IPS DF 6.9 (cell line): ENCODE data around the gene RTN4.

Experiments
- DNase-seq: peaks from one replicate; pipeline ENCODE4 v3.0.0-alpha.2; 2013; ENCODE audit warnings: low read depth, low spot score
- H3K27ac ChIP-seq: one replicate; pipeline ENCODE4 v1.5.1; 2013; ENCODE audit warnings: low read length, control low read depth
- H3K27me3 ChIP-seq: 2 replicates; pipeline ENCODE4 v1.6.1; 2013; ENCODE audit warnings: mild to moderate bottlenecking, low read length; ENCODE audit not compliant: control insufficient read depth, insufficient read depth
- H3K36me3 ChIP-seq: 2 replicates; pipeline ENCODE4 v1.6.1; 2013; ENCODE audit warnings: low read length; ENCODE audit not compliant: control insufficient read depth, insufficient read depth
- H3K4me1 ChIP-seq: 2 replicates; pipeline ENCODE4 v1.6.1; 2013; ENCODE audit warnings: low read length; ENCODE audit not compliant: control insufficient read depth, insufficient read depth
- H3K4me3 ChIP-seq: 2 replicates; pipeline ENCODE4 v1.5.1; 2013; ENCODE audit warnings: mild to moderate bottlenecking, low read length
- H3K9me3 ChIP-seq: 2 replicates; pipeline ENCODE4 v1.6.1; 2013; ENCODE audit warnings: low read length, inconsistent platforms; ENCODE audit not compliant: control insufficient read depth, insufficient read depth
- WGBS: extraction: QIAGEN DNeasy Blood & Tissue Kit; methylation state at CpG from one replicate; pipeline ENCODE4 v1.1.7; 2013; ENCODE audit warnings: mixed read lengths, missing lambda C conversion rate; ENCODE audit not compliant: insufficient read length, insufficient coverage; 5-methylcytosine and 5-hydroxymethylcytosine counted together

RTN4 gene

DNA sequence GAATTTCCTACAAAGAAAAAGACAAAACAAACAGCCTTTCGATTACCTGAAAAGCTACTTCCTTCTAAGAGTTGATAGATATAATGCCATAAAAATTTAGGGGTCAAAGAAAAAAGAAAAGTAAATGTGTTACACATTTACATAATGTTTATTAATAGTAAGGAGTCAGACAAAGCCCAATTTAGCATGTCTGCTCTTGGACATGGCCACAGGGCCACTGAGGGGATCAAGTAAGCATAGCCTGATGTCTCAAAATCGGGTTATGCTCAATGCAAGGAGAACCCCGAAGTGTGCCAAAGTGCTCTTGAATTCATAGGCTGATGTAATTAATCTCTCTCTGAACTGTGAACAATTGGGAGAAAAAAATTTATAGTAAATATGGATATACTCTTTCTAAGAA, 61.6 kb downstream of the RTN4 start:
- no peak overlapping the region for H3K4me3 ChIP-seq
- no peaks in the 10 kb centered on the region for H3K9me3 ChIP-seq
- no peaks in the 10 kb centered on the region for H3K27me3 ChIP-seq
- no CpG with 5 or more reads among the region's 3 CpGs for WGBS
- no peaks in the 10 kb centered on the region for H3K36me3 ChIP-seq
- H3K27ac ChIP-seq = no peak overlapping the region
- no peak for DNase-seq
- no peaks in the 10 kb centered on the region for H3K4me1 ChIP-seq

GRCh38 chr2:54986264-54986663, 64.0 kb downstream of the RTN4 start:
- Histone ChIP-seq H3K36me3 (no peaks in the 10 kb centered on the region), H3K27me3 (no peaks in the 10 kb centered on the region), H3K27ac (no peak overlapping the region), H3K4me1 (no peaks in the 10 kb centered on the region), H3K4me3 (no peak overlapping the region), H3K9me3 (no peaks in the 10 kb centered on the region)
- no peak for DNase-seq
- no CpG with 5 or more reads among the region's 3 CpGs for WGBS

- Histone ChIP-seq H3K4me1 (no peaks in the 10 kb centered on the region), H3K36me3 (no peaks in the 10 kb centered on the region), H3K27me3 (no peaks in the 10 kb centered on the region), H3K9me3 (no peaks in the 10 kb centered on the region), H3K27ac (no peak overlapping the region), H3K4me3 (no peak overlapping the region)
- no peak for DNase-seq
Measured at GRCh38 chr2:54984476-54984875, 65.8 kb downstream of the RTN4 start.

- DNase-seq = no peak
- Histone ChIP-seq H3K27ac (no peak overlapping the region), H3K4me1 (no peaks in the 10 kb centered on the region), H3K4me3 (no peak overlapping the region), H3K27me3 (no peaks in the 10 kb centered on the region), H3K36me3 (no peaks in the 10 kb centered on the region), H3K9me3 (no peaks in the 10 kb centered on the region)
- WGBS = no CpG with 5 or more reads among the region's 3 CpGs
Measured at GRCh38 chr2:54983345-54984220, 66.7 kb downstream of the RTN4 start.

- DNase-seq = no peak
- WGBS = no CpG with 5 or more reads among the region's 2 CpGs
- Histone ChIP-seq H3K36me3 (no peaks in the 10 kb centered on the region), H3K4me1 (no peaks in the 10 kb centered on the region), H3K9me3 (no peaks in the 10 kb centered on the region), H3K27ac (no peak overlapping the region), H3K27me3 (no peaks in the 10 kb centered on the region), H3K4me3 (no peak overlapping the region)
Measured at GRCh38 chr2:54981385-54981784, 68.9 kb downstream of the RTN4 start.

- Histone ChIP-seq H3K36me3 (no peaks in the 10 kb centered on the region), H3K27me3 (no peaks in the 10 kb centered on the region), H3K4me3 (no peak overlapping the region), H3K27ac (no peak overlapping the region), H3K4me1 (no peaks in the 10 kb centered on the region), H3K9me3 (no peaks in the 10 kb centered on the region)
- no peak for DNase-seq
- WGBS = no CpG with 5 or more reads among the region's 4 CpGs
Measured at GRCh38 chr2:54979321-54980044, 70.8 kb downstream of the RTN4 start.

GRCh38 chr2:54977149-54977548, 73.1 kb downstream of the RTN4 start:
- H3K36me3 ChIP-seq = no peaks in the 10 kb centered on the region
- no peak overlapping the region for H3K27ac ChIP-seq
- no CpG with 5 or more reads among the region's 2 CpGs for WGBS
- H3K9me3 ChIP-seq = no peaks in the 10 kb centered on the region
- H3K4me1 ChIP-seq = no peaks in the 10 kb centered on the region
- no peak for DNase-seq
- H3K27me3 ChIP-seq = no peaks in the 10 kb centered on the region
- no peak overlapping the region for H3K4me3 ChIP-seq

DNA sequence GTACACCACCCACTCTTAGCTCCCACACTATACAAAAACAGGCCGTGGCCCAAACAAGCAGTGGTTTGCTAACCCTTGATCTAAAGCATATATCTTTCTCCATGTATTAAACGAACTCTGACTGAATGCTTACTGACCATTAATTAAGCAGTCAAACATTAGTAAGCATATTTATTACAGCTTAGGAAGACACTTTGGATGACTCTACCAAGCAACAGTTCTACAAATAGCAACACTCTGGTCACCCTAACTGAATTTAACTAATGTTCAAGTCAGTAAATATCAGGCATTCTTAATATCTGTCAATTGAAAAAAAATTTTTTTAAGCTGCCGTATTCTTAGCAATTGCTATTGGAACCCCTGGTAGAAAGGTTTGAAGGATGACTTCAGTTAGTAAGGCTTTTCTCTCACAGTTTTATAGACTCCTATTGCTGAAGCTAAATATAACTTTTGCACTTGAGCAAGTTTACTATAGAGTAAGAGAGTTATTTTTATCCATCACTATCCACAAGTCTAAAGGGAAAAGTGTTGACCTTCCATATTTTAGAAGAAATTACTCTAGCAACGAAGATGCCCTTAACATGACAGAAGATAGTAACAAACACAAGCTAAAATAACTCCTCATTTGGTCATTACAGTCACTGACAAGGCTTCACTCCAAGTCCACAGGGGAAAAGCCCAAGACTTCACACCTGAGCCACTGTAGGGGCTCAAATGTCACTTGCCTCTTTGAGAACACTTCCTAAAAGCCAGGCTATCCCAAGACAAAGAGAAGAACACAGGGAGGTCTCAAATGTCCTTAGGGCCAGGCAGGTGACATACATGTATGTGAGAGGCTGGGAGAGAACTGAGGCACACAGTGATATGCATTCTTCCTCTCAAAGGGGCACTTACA, 74.4 kb downstream of the RTN4 start:
- Histone ChIP-seq H3K27me3 (no peaks in the 10 kb centered on the region), H3K4me3 (no peak overlapping the region), H3K36me3 (no peaks in the 10 kb centered on the region; the same call in 1 of the 2 replicates), H3K9me3 (no peaks in the 10 kb centered on the region), H3K4me1 (no peaks in the 10 kb centered on the region), H3K27ac (no peak overlapping the region)
- DNase-seq = no peak
- no CpG with 5 or more reads among the region's 4 CpGs for WGBS

DNA sequence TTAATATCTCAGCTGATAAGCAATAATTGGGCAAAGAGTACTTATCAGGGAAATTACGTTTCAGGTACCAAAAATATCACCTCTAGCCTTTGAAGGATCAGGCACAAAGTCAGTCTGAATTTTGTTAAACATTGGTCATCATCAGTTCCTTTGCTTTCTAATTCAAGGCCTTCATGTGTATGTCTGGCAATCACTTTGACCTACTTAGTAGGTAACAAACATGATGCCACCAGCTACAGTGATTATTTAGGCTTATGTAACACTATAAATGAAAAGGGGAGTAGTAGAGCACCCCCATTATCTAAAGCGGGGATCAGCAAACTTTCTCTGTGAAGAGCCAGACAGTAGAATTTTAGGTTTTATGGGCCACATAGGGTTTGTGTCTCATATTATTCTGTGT, 75.1 kb downstream of the RTN4 start:
- Histone ChIP-seq H3K36me3 (no peaks in the 10 kb centered on the region; the same call in 1 of the 2 replicates), H3K27ac (no peak overlapping the region), H3K4me3 (no peak overlapping the region), H3K9me3 (no peaks in the 10 kb centered on the region), H3K4me1 (no peaks in the 10 kb centered on the region), H3K27me3 (no peaks in the 10 kb centered on the region)
- no CpG with 5 or more reads among the region's 2 CpGs for WGBS
- no peak for DNase-seq

DNA sequence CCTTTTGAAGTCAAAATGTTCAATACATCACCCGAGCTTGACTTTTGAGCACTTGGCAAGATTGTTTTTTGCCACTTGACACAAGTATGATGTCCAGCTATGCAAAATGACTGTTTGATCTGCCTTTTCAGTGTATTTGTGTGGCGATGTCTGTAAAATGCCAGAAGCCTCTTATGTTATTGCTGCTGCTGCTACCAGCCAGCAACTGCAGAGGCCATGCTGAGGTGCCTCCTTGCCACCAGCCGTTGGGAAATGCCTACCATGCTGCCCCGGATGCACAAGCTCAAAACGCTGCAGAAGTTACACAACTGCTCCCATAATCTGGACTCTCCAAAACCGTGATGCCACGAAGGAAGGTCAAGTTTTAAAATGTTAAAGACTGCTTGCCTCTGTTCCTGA, 80.3 kb downstream of the RTN4 start:
- peaks cover 2% of the 10 kb centered on the region for H3K4me1 ChIP-seq
- no peak overlapping the region for H3K27ac ChIP-seq
- H3K9me3 ChIP-seq = no peaks in the 10 kb centered on the region
- H3K36me3 ChIP-seq = no peaks in the 10 kb centered on the region; the same call in 1 of the 2 replicates
- DNase-seq = no peak
- H3K4me3 ChIP-seq = no peak overlapping the region
- no CpG with 5 or more reads among the region's 7 CpGs for WGBS
- H3K27me3 ChIP-seq = no peaks in the 10 kb centered on the region
